Inferior parietal cortex (tissue), 1 donor: ENCODE data around the gene BDP1.
A peak's percentile ranks its signal among the peaks of the same experiment; 100 is the strongest.
"Not testable (repeated sequence)": the region's sequence is repeated elsewhere in the genome, so short reads cannot be mapped to it uniquely, and the experiment has no call there.

Source experiments
- DNase-seq: peaks from one replicate; pipeline ENCODE4 v3.0.0-alpha.2; 2016; ENCODE audit errors: extremely low spot score

Gene BDP1

GRCh38 chr5:71571811-71572210 lies 116.4 kb downstream of the BDP1 start:
- DNase-seq: not testable (repeated sequence)

- DNase-seq: no peak
Measured at GRCh38 chr5:71573591-71573990, 118.1 kb downstream of the BDP1 start.

GRCh38 chr5:71575588-71575987 lies 120.1 kb downstream of the BDP1 start:
- DNase-seq: not testable (repeated sequence)

GRCh38 chr5:71576241-71576640 lies 120.8 kb downstream of the BDP1 start:
- no peak for DNase-seq

- not testable (repeated sequence) for DNase-seq
Measured at GRCh38 chr5:71577839-71578238, 122.4 kb downstream of the BDP1 start.

- no peak for DNase-seq
Measured at GRCh38 chr5:71582945-71583584, 127.6 kb downstream of the BDP1 start.

DNA sequence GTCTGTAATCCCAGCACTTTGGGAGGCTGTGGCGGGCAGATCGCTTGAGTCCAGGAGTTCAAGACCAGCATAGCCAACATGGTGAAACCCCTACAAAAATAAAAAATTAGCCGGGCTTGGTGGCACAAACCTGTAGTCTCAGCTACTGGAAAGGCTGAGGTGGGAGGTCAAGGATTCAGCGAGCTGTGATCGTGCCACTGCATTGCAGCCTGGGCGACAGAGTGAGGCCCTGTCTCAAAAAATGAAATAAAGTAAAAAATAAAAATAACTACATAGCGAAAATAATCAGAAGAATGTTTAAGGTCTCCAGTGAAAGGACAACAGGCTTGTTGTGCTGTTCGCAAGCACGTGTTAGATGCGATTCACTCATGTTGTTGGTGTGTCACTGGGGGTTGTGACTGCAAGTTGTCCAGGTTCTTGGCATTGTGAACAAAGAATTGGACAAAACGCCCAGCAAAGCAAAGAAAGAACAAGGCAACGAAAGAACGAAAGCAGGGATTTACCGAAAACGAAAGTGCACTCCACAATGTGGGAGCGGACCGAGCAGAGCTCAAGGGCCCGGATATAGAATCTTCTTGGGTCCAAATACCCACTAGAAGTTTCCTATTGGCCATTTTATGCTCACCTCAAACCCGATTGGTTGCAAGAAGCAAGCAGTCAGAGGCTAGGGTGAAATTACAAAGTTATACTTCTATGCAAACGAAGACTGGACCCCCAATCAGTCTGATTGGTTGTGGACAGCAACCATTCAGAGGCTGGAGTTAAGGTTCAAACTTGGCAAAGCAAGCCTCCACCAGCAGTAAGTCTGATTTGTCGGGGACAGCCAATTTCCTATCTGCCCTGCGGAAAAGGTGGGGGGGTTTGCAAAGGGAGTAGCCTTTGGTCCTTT lies 130.8 kb downstream of the BDP1 start:
- peak; percentile 58 for DNase-seq

- peak; percentile 96 for DNase-seq
Measured at GRCh38 chr5:71586941-71587765, 131.7 kb downstream of the BDP1 start, which contains the start of gene MCCC2. Gene MCCC2, plus strand, starts transcription at chr5:71587340. Its CDS starts 86 bp downstream, at chr5:71587426.

GRCh38 chr5:71587766-71588532 lies 132.5 kb downstream of the BDP1 start:
- no peak for DNase-seq

DNA sequence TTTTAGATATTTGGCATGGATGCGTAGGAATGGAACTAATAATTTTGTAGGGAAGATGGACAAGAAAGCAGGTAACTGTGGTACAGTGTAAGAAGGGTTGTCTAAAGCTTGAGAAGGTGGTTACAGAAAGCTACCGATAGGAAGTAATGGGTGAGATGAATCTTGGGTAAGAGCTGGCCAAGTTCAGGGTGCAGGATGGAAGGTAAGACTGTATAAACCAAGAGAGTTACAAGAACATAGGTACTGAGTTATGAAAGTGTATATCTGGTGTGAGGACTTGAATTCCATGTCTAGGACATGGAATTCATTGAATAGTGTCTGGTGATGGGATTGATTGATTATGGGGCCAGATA lies 133.1 kb downstream of the BDP1 start:
- DNase-seq: no peak

DNA sequence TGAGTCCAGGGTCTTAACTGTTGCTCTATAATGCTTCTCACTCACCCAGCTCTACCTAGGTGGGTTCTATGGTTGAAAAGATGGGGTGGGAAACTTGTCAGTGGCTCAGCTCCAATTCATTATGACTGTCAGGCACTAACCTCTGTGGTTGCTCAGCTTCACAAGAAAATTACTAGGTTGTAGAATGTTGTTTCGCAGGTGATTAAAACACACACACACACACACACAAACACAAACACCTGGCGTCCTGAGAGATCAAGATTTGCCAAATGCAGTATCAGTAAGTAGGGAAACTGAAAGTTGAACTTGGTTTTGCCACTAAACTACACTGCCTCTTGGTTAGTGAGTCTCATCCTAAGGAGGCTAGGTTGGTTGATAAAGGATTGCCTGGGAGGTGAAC lies 134.5 kb downstream of the BDP1 start:
- DNase-seq: no peak

GRCh38 chr5:71591100-71591499 lies 135.6 kb downstream of the BDP1 start:
- DNase-seq: no peak

DNA sequence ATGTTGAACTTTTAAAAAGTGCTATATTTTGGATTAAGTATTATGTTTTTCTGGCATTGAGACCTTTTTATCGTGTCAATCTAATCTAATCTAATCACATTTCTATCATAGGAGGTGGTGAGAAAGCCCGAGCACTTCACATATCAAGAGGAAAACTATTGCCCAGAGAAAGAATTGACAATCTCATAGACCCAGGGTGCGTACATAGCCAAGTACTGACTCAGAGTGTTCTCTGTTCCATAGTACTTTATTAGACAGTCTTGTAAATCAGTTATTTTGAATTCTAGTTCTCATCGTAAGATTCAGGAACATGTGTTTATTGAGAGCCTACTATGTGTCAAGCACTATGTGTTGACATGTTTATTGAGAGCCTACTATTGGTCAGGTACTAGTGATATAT lies 140.7 kb downstream of the BDP1 start:
- no peak for DNase-seq

DNA sequence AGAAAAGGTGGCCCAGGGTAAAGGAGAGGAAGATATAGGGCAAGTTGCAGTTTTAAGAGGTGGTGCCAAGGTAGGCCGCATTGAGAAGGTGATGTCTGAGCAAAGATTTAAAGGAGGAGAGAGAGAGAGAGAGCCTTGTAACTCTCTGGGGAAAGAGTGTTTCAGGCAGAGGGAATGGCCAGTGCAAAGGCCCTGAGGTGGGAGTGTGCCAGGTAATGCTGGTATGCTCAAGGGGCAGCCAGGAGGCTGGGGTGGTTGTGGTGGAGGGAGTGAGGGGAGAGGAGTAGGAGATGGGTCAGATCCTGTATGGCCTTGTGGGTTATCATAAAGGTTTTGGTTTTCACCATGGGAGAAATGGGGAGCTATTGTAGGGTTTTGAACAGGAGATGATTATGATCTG lies 141.6 kb downstream of the BDP1 start:
- DNase-seq: no peak

DNA sequence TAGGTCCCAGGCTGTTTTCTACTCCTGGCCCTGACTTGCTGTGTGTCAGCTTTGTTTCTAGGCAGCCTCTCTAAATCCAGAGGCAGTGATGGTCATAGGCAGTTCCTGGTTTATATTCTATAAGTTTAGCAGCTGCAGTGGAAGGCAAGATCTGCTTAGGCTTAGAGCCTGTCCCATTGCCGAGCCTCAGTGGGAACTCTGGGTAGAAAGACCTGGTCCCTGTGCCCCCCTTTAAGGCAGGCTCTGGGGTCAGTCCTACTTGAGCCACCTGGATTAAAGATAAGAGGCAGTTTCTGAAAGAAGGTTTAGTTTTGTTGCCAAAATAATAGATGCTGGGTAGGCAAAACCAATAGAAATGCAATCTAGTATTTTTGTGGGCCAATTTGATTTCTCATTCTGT lies 145.3 kb downstream of the BDP1 start:
- DNase-seq: no peak

DNA sequence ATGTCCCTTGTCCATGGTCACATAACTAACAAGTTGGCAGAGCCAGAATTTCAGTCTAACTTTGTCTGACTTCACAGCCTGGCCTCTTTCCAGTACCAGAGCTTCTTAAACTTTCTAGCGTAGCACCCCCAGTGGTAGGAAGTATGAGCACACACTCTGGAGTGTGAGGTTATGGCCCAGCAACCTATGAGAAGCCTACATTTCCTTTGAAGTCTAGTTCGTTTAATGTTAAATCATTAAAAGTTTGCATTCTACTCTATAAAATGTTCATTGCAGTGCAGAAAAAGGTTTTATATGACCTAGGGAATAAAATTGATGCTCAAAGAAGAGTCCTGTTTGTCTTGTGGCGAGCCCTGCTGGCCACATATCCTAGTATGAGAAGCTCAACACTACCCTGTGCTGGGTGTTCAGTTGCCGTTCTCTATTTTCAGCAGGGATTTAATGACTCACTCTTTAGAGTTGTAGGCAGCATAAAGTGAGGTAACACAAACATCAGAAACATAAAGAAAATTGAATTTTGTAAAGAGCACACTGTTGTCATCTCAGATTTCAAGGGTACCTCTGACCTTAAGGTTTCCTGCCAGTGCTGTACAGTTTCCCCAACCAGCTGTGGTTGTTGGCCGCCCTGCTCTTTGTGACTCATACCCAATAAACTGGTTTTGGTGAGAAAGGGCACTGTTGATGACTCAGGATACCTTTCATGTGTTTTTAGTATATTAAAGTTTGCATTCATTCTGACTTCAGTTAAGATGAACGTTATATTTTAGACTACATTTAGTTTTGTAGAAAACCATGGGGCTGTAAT lies 146.0 kb downstream of the BDP1 start:
- peak; percentile 55 for DNase-seq

GRCh38 chr5:71609916-71610315 lies 154.5 kb downstream of the BDP1 start:
- not testable (repeated sequence) for DNase-seq

- DNase-seq: no peak
Measured at GRCh38 chr5:71615809-71616208, 160.4 kb downstream of the BDP1 start.
